Activated CD4-positive, alpha-beta T cell treated with anti-CD3 and anti-CD28 coated beads, Interleukin-2, amount 10 ng/mL, durations not matched to agents 24 days and 14 days (primary cell): Measurements from ENCODE around the gene TUBAL3. TPM values are rescaled to one million over a fixed set of nuclear protein-coding genes. Genes with fewer than 3 reads are reported as not detected.

Experiments used
- DNase-seq: peaks from one replicate; pipeline ENCODE4 v3.0.0; 2022
- H3K27ac Mint-ChIP-seq: one replicate; pipeline ENCODE4 v1.8.0; 2022; ENCODE audit warnings: mild to moderate bottlenecking, mixed read lengths
- H3K27me3 Mint-ChIP-seq: one replicate; pipeline ENCODE4 v1.8.0; 2022; ENCODE audit warnings: mixed read lengths
- H3K36me3 Mint-ChIP-seq: one replicate; pipeline ENCODE4 v1.8.0; 2022; ENCODE audit warnings: low read depth, mild to moderate bottlenecking, mixed read lengths
- H3K4me1 Mint-ChIP-seq: one replicate; pipeline ENCODE4 v1.8.0; 2021; ENCODE audit warnings: mixed read lengths
- H3K4me3 Mint-ChIP-seq: one replicate; pipeline ENCODE4 v1.8.0; 2022; ENCODE audit warnings: mild to moderate bottlenecking, moderate library complexity, mixed read lengths
- H3K9me3 Mint-ChIP-seq: one replicate; pipeline ENCODE4 v1.8.0; 2021; ENCODE audit warnings: mixed read lengths
- intact Hi-C: fragments of 100-400 bp; cut with micrococcal nuclease; formaldehyde crosslinking; loops from one replicate; pipeline ENCODE4 v1.15.1; 2023
- total RNA-seq: library from RNA; stranded (reverse); gene quantifications from 2 replicates; pipeline ENCODE4 v1.2.3, GENCODE V29; 2022

Gene TUBAL3
- 0.14 TPM in 1 of 2 replicates, not detected in the other for total RNA-seq

DNA sequence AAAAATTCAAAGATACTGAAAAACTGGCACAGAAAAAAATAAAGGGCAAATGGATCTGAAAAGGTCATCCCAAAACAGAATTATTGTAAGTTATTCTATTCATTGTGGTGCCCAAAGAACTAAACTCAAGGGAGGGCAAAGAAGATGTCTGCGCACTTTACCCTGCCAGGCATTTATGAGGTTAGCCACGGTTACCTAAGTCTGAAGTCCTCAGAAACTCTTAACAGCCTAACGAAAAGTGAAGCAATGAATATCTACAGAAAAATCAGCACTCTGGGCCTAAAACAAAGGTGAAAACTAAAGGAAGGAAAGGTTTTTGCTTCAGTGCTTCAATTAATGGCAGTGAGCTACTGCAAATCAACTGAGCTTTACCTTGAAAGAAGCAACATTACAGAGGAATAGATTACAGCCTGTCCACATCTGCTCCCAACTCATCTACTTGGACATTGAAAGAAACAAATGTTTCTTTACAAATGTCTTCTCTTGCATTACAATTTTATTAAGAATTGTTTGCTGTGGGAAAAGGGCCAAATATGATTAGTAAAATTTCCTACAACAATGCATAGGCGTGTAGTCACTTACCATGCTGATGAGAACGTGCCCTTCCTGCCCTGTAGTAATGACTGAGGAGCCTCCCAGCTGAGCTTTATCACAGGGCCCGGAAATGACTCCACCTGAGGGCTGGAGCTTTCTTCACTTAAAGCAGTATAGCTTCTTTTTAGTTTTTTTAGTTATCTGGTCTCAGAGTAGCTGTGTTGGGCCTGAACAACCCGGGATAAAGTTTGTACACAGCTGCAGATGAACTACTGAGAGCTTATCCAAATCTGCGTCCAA is at the start of gene TUBAL3:
TUBAL3 (minus strand) TSS at position 621 of the 834 bp plus-strand sequence; CDS start at position 585, 36 bp downstream.
- Mint-ChIP-seq H3K27ac (no peak within 1 kb of the TSS), H3K27me3 (peaks cover 33% of the 10 kb centered on the region), H3K36me3 (no peaks in the 10 kb centered on the region), H3K9me3 (peaks cover 4% of the 10 kb centered on the region), H3K4me1 (no peaks in the 10 kb centered on the region), H3K4me3 (no peak within 1 kb of the TSS)
- DNase-seq, result no peak
- intact Hi-C loops, result no loop called here

DNA sequence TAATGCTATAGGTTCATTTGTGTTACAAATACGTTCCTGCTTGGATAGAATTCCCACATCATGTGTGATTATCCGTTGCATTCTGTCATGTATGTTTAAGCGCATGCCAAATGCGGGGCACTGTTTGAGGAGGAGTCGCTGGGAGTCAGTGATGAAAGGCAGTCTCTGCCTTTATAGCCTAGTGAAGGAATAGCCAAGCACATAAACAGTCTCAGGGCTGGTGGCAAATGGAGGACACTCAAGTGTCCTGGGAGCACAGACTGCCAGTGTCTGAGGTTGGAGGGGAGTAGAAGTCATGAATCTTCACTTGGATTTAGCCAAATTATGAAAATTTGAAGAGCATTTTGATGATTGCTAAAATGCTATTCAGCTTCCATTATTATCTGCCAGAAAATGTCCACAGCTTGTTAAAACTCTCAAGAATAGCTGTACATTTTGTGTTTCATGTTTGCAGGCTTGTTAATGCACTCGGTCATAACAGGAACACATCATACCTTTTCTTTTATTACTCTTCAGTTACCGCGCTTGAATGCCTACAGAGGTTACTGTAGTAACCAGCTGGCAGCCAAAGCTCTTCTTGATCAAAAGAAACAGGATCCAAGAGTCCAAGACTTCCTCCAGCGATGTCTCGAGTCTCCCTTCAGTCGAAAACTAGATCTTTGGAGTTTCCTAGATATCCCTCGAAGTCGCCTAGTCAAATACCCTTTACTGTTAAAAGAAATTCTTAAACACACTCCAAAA is 49.3 kb upstream of the TUBAL3 start:
- DNase-seq, result peak; percentile 44
- no peak overlapping the region for H3K4me3 Mint-ChIP-seq
- H3K36me3 Mint-ChIP-seq, result peaks cover 48% of the 10 kb centered on the region
- intact Hi-C loops, result no loop called here
- no peak overlapping the region for H3K27ac Mint-ChIP-seq
- H3K9me3 Mint-ChIP-seq, result no peaks in the 10 kb centered on the region
- H3K27me3 Mint-ChIP-seq, result no peaks in the 10 kb centered on the region
- peaks cover 13% of the 10 kb centered on the region for H3K4me1 Mint-ChIP-seq

DNA sequence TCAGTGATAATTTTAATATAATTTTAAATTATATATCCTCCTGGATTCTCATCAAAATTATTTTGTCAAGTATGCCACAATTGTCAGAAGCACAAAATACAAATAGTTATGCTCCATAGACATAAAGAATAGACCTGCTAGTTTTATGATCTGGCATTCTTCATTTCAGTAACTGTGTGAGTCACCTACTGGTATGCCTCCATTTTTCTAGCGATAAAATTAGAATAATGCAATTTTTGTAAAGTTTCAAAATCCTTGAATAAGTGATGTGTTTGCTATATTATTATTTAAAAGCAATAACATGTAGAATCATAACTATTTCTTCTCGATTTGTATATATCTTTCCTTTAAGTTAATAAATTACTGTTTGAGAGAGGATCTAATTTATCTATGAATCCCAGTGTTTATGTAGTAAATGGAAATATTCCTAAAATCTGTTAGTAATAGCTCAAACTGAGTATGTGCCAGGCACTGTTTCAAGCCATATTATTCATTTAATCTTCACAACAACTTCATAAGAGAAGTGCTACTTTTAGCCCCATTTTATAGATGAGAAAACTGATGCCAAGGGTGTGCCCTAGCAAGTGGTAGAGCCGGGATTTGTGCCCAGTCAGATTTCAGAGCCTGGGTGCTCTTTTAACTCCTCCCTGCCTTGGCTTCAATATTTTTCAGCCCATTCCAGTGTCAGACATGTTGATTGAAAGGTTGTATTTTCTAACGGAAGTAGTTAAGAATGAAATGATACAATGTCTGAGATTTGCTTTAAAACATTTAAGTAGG is 46.2 kb upstream of the TUBAL3 start:
- no peaks in the 10 kb centered on the region for H3K9me3 Mint-ChIP-seq
- peaks cover 30% of the 10 kb centered on the region for H3K36me3 Mint-ChIP-seq
- no peaks in the 10 kb centered on the region for H3K27me3 Mint-ChIP-seq
- peaks cover 27% of the 10 kb centered on the region for H3K4me1 Mint-ChIP-seq
- intact Hi-C loops, result no loop called here
- H3K27ac Mint-ChIP-seq, result no peak overlapping the region
- H3K4me3 Mint-ChIP-seq, result no peak overlapping the region
- peak; percentile 49 for DNase-seq

DNA sequence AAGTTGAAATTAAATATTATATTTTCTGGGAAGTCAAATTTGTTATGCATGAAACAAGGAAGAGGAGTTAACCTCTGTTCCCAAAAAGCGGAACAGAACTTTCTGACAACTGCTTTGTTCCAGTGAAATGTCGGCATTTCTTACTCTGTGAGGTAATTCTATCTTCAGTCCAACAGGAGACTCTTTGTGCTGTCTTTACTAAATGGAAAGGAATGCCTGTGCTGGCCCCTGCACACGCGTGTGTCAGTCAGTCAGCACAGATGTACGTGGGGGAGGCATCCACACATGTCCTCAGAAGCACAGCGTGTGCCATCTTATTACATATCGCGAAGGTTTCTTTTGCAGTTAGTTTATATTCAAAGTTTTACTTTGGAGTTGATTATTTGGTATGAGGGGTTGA is 45.2 kb upstream of the TUBAL3 start:
- Mint-ChIP-seq H3K9me3 (no peaks in the 10 kb centered on the region), H3K36me3 (peaks cover 29% of the 10 kb centered on the region), H3K27ac (no peak overlapping the region), H3K27me3 (no peaks in the 10 kb centered on the region), H3K4me3 (no peak overlapping the region), H3K4me1 (peaks cover 32% of the 10 kb centered on the region)
- DNase-seq, result no peak
- intact Hi-C loops, result loop anchor here (5.0 to 10.0 kb wide), 2 partner anchors 232 to 445 kb away; partner anchors contain the start of genes FBH1 and TASOR2

DNA sequence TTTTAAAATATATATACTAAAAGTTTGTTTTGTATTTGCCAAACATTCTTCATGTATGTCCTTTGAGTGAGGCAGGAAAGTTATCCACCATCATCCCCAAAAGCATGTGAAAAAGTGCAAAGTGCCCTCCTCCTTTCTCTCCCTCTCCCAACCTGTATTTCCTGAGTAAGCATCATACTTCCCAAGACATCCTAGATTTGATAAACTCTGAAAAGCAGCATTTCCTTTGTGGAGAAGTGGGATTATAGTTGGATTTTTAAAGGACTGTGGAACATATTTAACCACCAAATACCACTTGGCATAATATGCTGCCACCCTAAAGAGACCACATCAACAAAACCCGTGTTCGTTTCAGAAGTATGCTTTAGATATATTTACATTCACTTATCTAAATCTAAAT is 44.6 kb upstream of the TUBAL3 start:
- no peaks in the 10 kb centered on the region for H3K27me3 Mint-ChIP-seq
- no peaks in the 10 kb centered on the region for H3K9me3 Mint-ChIP-seq
- DNase-seq, result no peak
- peaks cover 30% of the 10 kb centered on the region for H3K36me3 Mint-ChIP-seq
- intact Hi-C loops, result loop anchor here (5.0 to 10.0 kb wide), 2 partner anchors 233 to 446 kb away; partner anchors contain the start of genes FBH1 and TASOR2
- H3K4me1 Mint-ChIP-seq, result peaks cover 38% of the 10 kb centered on the region
- H3K27ac Mint-ChIP-seq, result no peak overlapping the region
- no peak overlapping the region for H3K4me3 Mint-ChIP-seq

DNA sequence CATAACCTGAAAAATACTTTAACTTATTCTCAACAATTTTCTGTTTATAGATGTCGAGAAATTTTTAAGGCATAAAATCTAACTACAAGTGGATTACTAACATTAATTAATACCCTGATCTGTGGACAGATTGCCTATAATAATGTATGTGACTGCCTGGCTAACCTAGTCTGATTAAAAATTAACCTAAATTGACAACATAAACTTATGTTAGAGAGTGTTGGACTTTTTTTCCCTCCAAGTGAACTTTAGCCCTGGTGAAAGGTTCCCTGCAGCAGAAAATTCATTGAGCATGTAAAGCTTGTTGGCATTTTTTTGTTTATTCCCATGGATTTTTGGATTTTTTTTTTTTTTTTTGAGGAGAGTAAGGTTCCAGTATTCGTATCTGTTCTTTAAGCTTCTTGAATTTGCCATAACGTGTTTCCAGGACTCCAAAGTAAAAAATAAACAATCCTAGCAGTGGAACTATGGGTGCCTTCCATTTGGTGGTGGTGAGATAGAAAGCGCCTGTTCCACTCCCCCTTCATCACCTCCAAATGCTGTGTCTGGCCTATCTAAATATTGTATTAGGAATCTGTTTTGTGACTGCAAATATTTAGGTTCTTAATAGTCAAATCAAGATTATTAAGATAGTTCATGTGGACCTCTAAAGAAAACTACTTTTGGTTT is 43.8 kb upstream of the TUBAL3 start:
- Mint-ChIP-seq H3K4me3 (peak overlapping the region; percentile 57), H3K9me3 (no peaks in the 10 kb centered on the region), H3K4me1 (peaks cover 44% of the 10 kb centered on the region), H3K36me3 (peaks cover 23% of the 10 kb centered on the region), H3K27ac (no peak overlapping the region), H3K27me3 (no peaks in the 10 kb centered on the region)
- DNase-seq, result no peak
- intact Hi-C loops, result loop anchor here (5.0 to 10.0 kb wide), 2 partner anchors 234 to 446 kb away; partner anchors contain the start of genes FBH1 and TASOR2

DNA sequence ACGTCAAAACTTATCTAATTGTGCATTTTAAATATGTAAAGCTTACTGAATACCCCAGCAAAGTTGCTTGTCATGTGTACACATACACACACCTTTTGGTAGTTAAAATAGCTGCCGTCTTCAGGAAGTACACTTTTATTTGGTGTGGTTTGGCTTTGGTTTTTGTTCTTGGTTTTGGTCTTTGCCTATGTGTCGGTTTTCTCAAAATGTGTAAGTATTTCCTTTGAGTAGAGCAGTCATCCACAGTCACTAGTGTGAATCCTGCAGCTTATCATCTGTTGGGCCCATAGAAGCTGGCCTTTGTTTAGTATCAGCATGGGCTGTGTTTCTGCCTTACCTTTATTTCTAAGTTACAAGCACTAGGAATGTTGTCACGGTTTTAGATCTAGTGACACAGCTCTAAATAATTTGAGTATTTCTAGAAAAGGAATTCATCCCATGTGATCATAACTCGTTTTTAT is 43.0 kb upstream of the TUBAL3 start:
- H3K9me3 Mint-ChIP-seq, result no peaks in the 10 kb centered on the region
- H3K4me3 Mint-ChIP-seq, result peak overlapping the region; percentile 94
- no peaks in the 10 kb centered on the region for H3K27me3 Mint-ChIP-seq
- intact Hi-C loops, result loop anchor here (1.0 to 10.0 kb wide), 4 partner anchors 105 to 447 kb away; partner anchors contain the start of genes FBH1 and TASOR2
- H3K36me3 Mint-ChIP-seq, result peaks cover 17% of the 10 kb centered on the region
- DNase-seq, result peak; percentile 86
- peak overlapping the region; percentile 54 for H3K27ac Mint-ChIP-seq
- H3K4me1 Mint-ChIP-seq, result peaks cover 49% of the 10 kb centered on the region

DNA sequence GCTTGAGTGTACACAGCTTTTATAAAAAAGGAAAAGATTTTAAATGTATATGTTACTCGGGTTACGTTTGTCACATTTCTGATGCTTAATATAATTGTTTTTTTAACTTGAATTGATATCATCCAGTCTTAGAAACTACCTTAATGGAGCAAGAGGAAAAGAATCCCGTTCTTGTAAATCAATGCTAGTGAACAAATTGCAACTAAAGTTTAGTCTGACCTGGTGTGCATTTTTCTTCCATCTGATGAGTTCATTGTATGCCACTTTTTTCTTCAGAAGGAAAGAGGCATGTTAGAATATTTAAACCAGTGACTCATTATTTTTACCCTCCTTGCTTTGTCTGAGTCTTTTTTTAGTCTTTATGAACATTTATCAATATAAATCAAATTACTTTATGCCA is 42.4 kb upstream of the TUBAL3 start:
- DNase-seq, result no peak
- Mint-ChIP-seq H3K36me3 (peaks cover 14% of the 10 kb centered on the region), H3K9me3 (no peaks in the 10 kb centered on the region), H3K4me3 (peak overlapping the region; percentile 94), H3K27ac (peak overlapping the region; percentile 38), H3K27me3 (no peaks in the 10 kb centered on the region), H3K4me1 (peaks cover 51% of the 10 kb centered on the region)
- intact Hi-C loops, result loop anchor here (1.0 to 10.0 kb wide), 4 partner anchors 105 to 448 kb away; partner anchors contain the start of genes FBH1 and TASOR2

DNA sequence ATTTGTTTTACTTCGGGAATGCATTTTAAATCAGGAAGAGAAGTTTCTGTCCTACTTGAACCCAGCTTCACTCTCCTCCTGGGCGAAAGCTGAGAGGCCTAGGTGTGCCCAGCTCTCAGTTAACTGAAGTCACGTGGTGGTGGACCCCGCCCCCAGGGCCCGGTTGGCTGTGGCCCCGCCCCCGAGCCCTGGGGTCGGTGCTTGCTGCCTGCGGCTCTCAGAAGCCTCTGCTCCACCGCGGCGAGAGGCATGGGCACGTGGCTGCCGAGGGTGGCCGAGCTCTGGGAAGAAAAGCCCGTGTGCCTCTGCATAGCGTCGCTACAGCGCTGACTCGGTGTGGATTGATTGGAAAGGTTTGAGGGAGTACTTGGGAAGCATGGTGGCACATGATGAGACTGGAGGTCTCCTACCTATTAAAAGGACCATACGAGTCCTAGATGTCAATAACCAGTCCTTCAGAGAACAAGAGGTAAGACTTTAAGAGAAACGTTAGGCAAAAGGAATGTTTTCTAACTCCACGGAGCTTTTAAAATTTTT is 41.8 kb upstream of the TUBAL3 start:
- Mint-ChIP-seq H3K4me1 (peaks cover 50% of the 10 kb centered on the region), H3K4me3 (peak overlapping the region; percentile 94), H3K36me3 (peaks cover 11% of the 10 kb centered on the region), H3K9me3 (no peaks in the 10 kb centered on the region), H3K27ac (peak overlapping the region; percentile 89), H3K27me3 (no peaks in the 10 kb centered on the region)
- intact Hi-C loops, result loop anchor here (2.0 to 10.0 kb wide), 3 partner anchors 182 to 448 kb away; partner anchors contain the start of genes FBH1 and TASOR2
- peak; percentile 94 for DNase-seq

DNA sequence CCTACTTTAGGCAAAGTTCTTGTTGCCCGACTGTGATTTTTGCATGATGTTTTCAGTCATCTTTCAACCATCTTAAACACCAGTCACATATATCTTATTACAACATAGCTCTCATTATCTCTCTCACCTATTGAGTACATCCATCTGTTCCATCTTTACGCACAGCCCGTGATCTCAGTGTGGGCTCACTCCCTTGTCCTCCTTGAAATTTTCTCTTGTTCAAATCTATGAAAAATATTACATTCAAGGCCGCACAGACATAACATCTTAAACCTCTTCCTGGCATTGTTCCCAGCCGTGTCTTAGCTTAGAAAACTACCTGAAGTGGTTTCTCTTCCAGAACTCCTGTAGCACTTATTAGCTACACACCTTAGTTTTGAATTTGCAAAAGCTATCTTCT is 40.4 kb upstream of the TUBAL3 start:
- no peaks in the 10 kb centered on the region for H3K27me3 Mint-ChIP-seq
- no peak overlapping the region for H3K27ac Mint-ChIP-seq
- intact Hi-C loops, result loop anchor here (5.0 to 10.0 kb wide), 2 partner anchors 237 to 450 kb away; partner anchors contain the start of genes FBH1 and TASOR2
- peaks cover 10% of the 10 kb centered on the region for H3K36me3 Mint-ChIP-seq
- no peaks in the 10 kb centered on the region for H3K9me3 Mint-ChIP-seq
- peaks cover 50% of the 10 kb centered on the region for H3K4me1 Mint-ChIP-seq
- peak overlapping the region; percentile 6 for H3K4me3 Mint-ChIP-seq
- peak; percentile 44 for DNase-seq

DNA sequence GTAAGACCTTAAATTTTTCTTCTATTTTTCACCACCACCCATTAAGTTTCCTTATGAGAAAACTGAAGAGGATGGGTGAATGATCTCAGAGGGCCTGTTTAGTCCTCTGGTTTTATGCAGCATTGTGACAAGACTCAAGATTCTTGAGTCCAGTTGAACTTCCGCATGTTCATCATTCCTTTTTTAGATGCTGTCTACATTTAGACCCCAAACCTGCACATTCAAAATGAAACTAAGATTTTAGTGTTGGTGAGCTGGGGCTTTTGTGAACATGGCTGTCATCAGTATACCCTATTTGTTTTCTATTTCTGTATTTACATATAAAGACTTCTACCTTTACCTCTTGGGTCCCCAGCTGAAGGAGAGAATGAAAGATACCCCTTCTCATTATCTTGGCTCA is 38.8 kb upstream of the TUBAL3 start:
- Mint-ChIP-seq H3K9me3 (no peaks in the 10 kb centered on the region), H3K4me3 (no peak overlapping the region), H3K27ac (no peak overlapping the region), H3K27me3 (no peaks in the 10 kb centered on the region), H3K4me1 (peaks cover 43% of the 10 kb centered on the region), H3K36me3 (peaks cover 10% of the 10 kb centered on the region)
- peak; percentile 63 for DNase-seq
- intact Hi-C loops, result loop anchor here (1.0 to 10.0 kb wide), 2 partner anchors 180 to 451 kb away; partner anchors contain the start of gene FBH1

DNA sequence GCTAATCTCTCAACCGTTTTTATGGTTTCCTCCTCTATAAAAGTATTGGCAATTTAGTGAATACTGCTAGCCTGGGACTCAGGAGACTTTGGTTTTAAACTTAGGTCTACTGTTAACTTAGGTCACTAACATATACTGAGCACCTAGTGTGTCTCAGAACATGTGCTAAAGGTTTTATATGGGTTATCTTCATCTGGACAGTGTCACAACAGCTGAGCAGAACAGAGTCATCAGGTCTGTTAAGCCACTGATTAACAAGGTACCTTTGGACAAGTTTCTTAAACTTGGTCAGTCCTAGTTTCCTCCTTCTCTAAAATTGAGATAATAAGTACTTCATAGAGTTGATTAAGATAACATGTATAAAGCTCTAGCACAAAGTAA is 38.4 kb upstream of the TUBAL3 start:
- peak overlapping the region; percentile 7 for H3K27ac Mint-ChIP-seq
- no peak overlapping the region for H3K4me3 Mint-ChIP-seq
- H3K27me3 Mint-ChIP-seq, result no peaks in the 10 kb centered on the region
- peaks cover 10% of the 10 kb centered on the region for H3K36me3 Mint-ChIP-seq
- peak; percentile 34 for DNase-seq
- H3K9me3 Mint-ChIP-seq, result no peaks in the 10 kb centered on the region
- peaks cover 40% of the 10 kb centered on the region for H3K4me1 Mint-ChIP-seq
- intact Hi-C loops, result loop anchor here (1.0 to 10.0 kb wide), 2 partner anchors 180 to 452 kb away; partner anchors contain the start of gene FBH1
